Measurements from ENCODE around the gene C1QTNF6.

C1QTNF6 gene

DNA sequence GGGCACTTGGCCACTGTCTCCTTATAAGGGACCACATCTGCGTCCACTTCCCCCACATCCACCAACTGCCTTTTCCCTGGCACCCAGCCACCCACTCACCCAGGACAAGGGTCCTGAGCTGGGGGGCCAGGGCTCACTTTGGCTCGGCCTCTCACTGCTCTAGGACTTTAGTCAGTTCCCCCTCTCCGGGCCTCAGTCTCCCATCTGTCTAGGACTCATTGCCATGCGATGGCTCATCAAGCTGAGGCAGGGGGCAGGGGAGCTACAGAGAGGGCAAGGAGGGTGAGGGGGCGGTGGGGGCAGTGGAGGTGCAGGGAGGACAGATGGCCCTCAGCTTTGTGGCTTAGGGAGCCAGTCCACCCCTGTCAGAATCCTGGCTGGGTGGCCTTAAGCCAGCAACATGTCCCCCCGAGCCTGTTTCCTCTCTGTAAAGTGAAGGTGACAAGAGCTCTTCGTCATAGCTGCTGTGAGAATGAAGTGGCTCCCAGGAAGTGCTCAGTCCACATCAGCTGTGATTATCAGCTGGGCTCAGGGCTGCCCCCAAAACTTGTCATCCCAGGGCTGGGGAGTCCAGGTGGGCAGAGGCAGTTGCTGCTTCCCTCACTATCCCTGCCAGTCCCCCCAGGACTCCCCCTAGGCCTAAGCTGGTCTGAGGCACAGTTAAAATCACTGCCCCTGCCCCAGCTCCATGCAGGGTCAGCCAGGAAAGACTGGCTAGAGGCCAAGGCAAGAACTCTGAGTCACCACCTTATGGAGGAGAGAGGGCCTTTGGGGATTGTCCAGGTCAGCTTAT, 41.2 kb upstream of the C1QTNF6 start:
- H3K79me2 ChIP-seq (ENCODE audit: insufficient read depth, low read length), result peaks cover 61% of the 10 kb centered on the region
- no peaks in the 10 kb centered on the region for H3K9me3 ChIP-seq (ENCODE audit: insufficient read depth, low read depth, low read length)
- H3K4me2 ChIP-seq (ENCODE audit: low read depth, low read length, poor library complexity, severe bottlenecking), result peak overlapping the region; percentile 99
- peaks cover 50% of the 10 kb centered on the region for H3K4me1 ChIP-seq (ENCODE audit: insufficient read depth, low read length, poor library complexity, severe bottlenecking)
- H3K9ac ChIP-seq (ENCODE audit: low read depth, low read length, poor library complexity, severe bottlenecking), result peak overlapping the region; percentile 94
- no peak for TF ChIP-seq EZH2phosphoT487 (IDR thresholded peaks at IDR 0.05; ENCODE audit: borderline replicate concordance)
- TF ChIP-seq, protein P1, sequence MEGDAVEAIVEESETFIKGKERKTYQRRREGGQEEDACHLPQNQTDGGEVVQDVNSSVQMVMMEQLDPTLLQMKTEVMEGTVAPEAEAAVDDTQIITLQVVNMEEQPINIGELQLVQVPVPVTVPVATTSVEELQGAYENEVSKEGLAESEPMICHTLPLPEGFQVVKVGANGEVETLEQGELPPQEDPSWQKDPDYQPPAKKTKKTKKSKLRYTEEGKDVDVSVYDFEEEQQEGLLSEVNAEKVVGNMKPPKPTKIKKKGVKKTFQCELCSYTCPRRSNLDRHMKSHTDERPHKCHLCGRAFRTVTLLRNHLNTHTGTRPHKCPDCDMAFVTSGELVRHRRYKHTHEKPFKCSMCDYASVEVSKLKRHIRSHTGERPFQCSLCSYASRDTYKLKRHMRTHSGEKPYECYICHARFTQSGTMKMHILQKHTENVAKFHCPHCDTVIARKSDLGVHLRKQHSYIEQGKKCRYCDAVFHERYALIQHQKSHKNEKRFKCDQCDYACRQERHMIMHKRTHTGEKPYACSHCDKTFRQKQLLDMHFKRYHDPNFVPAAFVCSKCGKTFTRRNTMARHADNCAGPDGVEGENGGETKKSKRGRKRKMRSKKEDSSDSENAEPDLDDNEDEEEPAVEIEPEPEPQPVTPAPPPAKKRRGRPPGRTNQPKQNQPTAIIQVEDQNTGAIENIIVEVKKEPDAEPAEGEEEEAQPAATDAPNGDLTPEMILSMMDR (conservative IDR thresholded peaks at IDR 0.05; ENCODE audit: low read length), result no peak
- peak overlapping the region; percentile 71 for H3K4me3 ChIP-seq (ENCODE audit: low read length, poor library complexity, severe bottlenecking)
- peaks cover 49% of the 10 kb centered on the region for H4K20me1 ChIP-seq (ENCODE audit: insufficient read depth, low read length, poor library complexity, severe bottlenecking)
- H2AFZ ChIP-seq (ENCODE audit: low read length), result no peak overlapping the region
- H3F3A ChIP-seq (ENCODE audit: low read depth), result peaks cover 13% of the 10 kb centered on the region
- peaks cover 88% of the 10 kb centered on the region; the same call in 1 of the 2 replicates for H3K36me3 ChIP-seq (ENCODE audit: insufficient read depth, low read length)
- no peaks in the 10 kb centered on the region for H3K9me2 ChIP-seq (replicated peaks; ENCODE audit: low read depth, low read length)
- no peaks in the 10 kb centered on the region for H3K27me3 ChIP-seq (ENCODE audit: insufficient read depth, low read length, poor library complexity, severe bottlenecking)

- Histone ChIP-seq H3K4me1 (ENCODE audit: insufficient read depth, low read length, poor library complexity, severe bottlenecking) (peaks cover 50% of the 10 kb centered on the region), H3K4me2 (ENCODE audit: low read depth, low read length, poor library complexity, severe bottlenecking) (peak overlapping the region; percentile 99), H3K9me3 (ENCODE audit: insufficient read depth, low read depth, low read length) (no peaks in the 10 kb centered on the region), H2AFZ (ENCODE audit: low read length) (no peak overlapping the region), H3F3A (ENCODE audit: low read depth) (peaks cover 13% of the 10 kb centered on the region), H3K36me3 (ENCODE audit: insufficient read depth, low read length) (peaks cover 88% of the 10 kb centered on the region; the same call in 1 of the 2 replicates), H3K4me3 (ENCODE audit: low read length, poor library complexity, severe bottlenecking) (no peak overlapping the region), H3K27me3 (ENCODE audit: insufficient read depth, low read length, poor library complexity, severe bottlenecking) (no peaks in the 10 kb centered on the region), H3K79me2 (ENCODE audit: insufficient read depth, low read length) (peaks cover 53% of the 10 kb centered on the region), H3K9ac (ENCODE audit: low read depth, low read length, poor library complexity, severe bottlenecking) (peak overlapping the region; percentile 94), H3K9me2 (replicated peaks; ENCODE audit: low read depth, low read length) (no peaks in the 10 kb centered on the region), H4K20me1 (ENCODE audit: insufficient read depth, low read length, poor library complexity, severe bottlenecking) (peaks cover 44% of the 10 kb centered on the region)
- no peak for TF ChIP-seq EZH2phosphoT487 (IDR thresholded peaks at IDR 0.05; ENCODE audit: borderline replicate concordance)
- TF ChIP-seq, protein P1 (conservative IDR thresholded peaks at IDR 0.05; ENCODE audit: low read length), result no peak
Measured at GRCh38 chr22:37228106-37229011, 40.3 kb upstream of the C1QTNF6 start.

GRCh38 chr22:37226514-37226913, 38.5 kb upstream of the C1QTNF6 start:
- Histone ChIP-seq H3K27me3 (ENCODE audit: insufficient read depth, low read length, poor library complexity, severe bottlenecking) (no peaks in the 10 kb centered on the region), H3K79me2 (ENCODE audit: insufficient read depth, low read length) (peaks cover 35% of the 10 kb centered on the region), H3K9me3 (ENCODE audit: insufficient read depth, low read depth, low read length) (no peaks in the 10 kb centered on the region), H3K4me2 (ENCODE audit: low read depth, low read length, poor library complexity, severe bottlenecking) (no peak overlapping the region), H3K9ac (ENCODE audit: low read depth, low read length, poor library complexity, severe bottlenecking) (no peak overlapping the region), H3F3A (ENCODE audit: low read depth) (peaks cover 16% of the 10 kb centered on the region), H3K9me2 (replicated peaks; ENCODE audit: low read depth, low read length) (no peaks in the 10 kb centered on the region), H3K36me3 (ENCODE audit: insufficient read depth, low read length) (peaks cover 71% of the 10 kb centered on the region; the same call in 1 of the 2 replicates), H3K4me3 (ENCODE audit: low read length, poor library complexity, severe bottlenecking) (no peak overlapping the region), H2AFZ (ENCODE audit: low read length) (no peak overlapping the region), H4K20me1 (ENCODE audit: insufficient read depth, low read length, poor library complexity, severe bottlenecking) (peaks cover 28% of the 10 kb centered on the region), H3K4me1 (ENCODE audit: insufficient read depth, low read length, poor library complexity, severe bottlenecking) (peaks cover 51% of the 10 kb centered on the region)
- TF ChIP-seq, protein P1 (conservative IDR thresholded peaks at IDR 0.05; ENCODE audit: low read length), result no peak
- TF ChIP-seq EZH2phosphoT487 (IDR thresholded peaks at IDR 0.05; ENCODE audit: borderline replicate concordance), result no peak

Measured in Loucy (cell line).